ENCODE measurements around the gene ZNF579. TPM values are rescaled to one million over a fixed set of nuclear protein-coding genes. Genes with fewer than 3 reads are reported as not detected.

The ZNF579 gene
- total and polyA plus RNA-seq, 9 of the 15 experiments (the other 6 are each of a cell fraction or from before 2014, with no cell fraction given) = 0.06 to 15.9 (median 1.6) TPM

DNA sequence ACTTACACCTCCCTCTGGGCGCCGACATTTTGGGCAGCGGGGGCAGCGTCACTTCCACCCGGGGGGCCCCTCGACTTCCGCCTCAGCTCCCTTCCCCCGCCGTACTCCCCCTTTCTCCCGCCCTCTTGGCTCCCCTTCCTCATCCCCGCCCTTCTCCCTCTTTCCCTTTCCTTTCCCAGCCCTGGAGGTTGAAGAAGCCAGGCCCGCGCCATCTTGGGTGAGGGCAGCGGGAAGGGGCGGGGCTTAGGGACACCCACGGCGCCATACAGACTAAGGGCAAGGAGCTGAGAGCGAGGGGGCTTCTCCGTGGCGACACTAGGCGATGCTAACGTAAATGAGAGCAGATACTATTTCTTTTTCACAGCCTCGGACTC is 18.8 kb upstream of the ZNF579 start, which contains the start of gene FIZ1 (continued):
- TF ChIP-seq, protein P1, sequence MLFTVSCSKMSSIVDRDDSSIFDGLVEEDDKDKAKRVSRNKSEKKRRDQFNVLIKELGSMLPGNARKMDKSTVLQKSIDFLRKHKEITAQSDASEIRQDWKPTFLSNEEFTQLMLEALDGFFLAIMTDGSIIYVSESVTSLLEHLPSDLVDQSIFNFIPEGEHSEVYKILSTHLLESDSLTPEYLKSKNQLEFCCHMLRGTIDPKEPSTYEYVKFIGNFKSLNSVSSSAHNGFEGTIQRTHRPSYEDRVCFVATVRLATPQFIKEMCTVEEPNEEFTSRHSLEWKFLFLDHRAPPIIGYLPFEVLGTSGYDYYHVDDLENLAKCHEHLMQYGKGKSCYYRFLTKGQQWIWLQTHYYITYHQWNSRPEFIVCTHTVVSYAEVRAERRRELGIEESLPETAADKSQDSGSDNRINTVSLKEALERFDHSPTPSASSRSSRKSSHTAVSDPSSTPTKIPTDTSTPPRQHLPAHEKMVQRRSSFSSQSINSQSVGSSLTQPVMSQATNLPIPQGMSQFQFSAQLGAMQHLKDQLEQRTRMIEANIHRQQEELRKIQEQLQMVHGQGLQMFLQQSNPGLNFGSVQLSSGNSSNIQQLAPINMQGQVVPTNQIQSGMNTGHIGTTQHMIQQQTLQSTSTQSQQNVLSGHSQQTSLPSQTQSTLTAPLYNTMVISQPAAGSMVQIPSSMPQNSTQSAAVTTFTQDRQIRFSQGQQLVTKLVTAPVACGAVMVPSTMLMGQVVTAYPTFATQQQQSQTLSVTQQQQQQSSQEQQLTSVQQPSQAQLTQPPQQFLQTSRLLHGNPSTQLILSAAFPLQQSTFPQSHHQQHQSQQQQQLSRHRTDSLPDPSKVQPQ (CRISPR knock-in tag; IDR thresholded peaks at IDR 0.05; ENCODE audit: borderline replicate concordance) = no peak
- TF ChIP-seq TCF7L2 (IDR thresholded peaks at IDR 0.05; ENCODE audit: low read depth, low read length) = peak; percentile 5; the same call in 1 of the 2 replicates
- TF ChIP-seq, protein P2, sequence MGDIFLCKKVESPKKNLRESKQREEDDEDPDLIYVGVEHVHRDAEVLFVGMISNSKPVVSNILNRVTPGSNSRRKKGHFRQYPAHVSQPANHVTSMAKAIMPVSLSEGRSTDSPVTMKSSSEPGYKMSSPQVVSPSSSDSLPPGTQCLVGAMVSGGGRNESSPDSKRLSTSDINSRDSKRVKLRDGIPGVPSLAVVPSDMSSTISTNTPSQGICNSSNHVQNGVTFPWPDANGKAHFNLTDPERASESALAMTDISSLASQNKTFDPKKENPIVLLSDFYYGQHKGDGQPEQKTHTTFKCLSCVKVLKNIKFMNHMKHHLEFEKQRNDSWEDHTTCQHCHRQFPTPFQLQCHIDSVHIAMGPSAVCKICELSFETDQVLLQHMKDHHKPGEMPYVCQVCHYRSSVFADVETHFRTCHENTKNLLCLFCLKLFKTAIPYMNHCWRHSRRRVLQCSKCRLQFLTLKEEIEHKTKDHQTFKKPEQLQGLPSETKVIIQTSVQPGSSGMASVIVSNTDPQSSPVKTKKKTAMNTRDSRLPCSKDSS (IDR thresholded peaks at IDR 0.05; ENCODE audit: low read depth, partially characterized antibody) = no peak
- no peak for TF ChIP-seq TBP (optimal IDR thresholded peaks at IDR 0.05; ENCODE audit: low read depth, low read length)
- TF ChIP-seq, protein P3, sequence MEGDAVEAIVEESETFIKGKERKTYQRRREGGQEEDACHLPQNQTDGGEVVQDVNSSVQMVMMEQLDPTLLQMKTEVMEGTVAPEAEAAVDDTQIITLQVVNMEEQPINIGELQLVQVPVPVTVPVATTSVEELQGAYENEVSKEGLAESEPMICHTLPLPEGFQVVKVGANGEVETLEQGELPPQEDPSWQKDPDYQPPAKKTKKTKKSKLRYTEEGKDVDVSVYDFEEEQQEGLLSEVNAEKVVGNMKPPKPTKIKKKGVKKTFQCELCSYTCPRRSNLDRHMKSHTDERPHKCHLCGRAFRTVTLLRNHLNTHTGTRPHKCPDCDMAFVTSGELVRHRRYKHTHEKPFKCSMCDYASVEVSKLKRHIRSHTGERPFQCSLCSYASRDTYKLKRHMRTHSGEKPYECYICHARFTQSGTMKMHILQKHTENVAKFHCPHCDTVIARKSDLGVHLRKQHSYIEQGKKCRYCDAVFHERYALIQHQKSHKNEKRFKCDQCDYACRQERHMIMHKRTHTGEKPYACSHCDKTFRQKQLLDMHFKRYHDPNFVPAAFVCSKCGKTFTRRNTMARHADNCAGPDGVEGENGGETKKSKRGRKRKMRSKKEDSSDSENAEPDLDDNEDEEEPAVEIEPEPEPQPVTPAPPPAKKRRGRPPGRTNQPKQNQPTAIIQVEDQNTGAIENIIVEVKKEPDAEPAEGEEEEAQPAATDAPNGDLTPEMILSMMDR (IDR thresholded peaks at IDR 0.05 in 2 of 3, conservative IDR thresholded peaks at IDR 0.05 in 1 of 3; ENCODE audit: insufficient read depth in 2 of 3, low read depth in 1 of 3, low read length in 3 of 3) = no peak
- no peak for TF ChIP-seq HMG20B (CRISPR knock-in tag; IDR thresholded peaks at IDR 0.05)
- no peak for TF ChIP-seq IRF2 (CRISPR knock-in tag; IDR thresholded peaks at IDR 0.05)
- TF ChIP-seq, protein P4, sequence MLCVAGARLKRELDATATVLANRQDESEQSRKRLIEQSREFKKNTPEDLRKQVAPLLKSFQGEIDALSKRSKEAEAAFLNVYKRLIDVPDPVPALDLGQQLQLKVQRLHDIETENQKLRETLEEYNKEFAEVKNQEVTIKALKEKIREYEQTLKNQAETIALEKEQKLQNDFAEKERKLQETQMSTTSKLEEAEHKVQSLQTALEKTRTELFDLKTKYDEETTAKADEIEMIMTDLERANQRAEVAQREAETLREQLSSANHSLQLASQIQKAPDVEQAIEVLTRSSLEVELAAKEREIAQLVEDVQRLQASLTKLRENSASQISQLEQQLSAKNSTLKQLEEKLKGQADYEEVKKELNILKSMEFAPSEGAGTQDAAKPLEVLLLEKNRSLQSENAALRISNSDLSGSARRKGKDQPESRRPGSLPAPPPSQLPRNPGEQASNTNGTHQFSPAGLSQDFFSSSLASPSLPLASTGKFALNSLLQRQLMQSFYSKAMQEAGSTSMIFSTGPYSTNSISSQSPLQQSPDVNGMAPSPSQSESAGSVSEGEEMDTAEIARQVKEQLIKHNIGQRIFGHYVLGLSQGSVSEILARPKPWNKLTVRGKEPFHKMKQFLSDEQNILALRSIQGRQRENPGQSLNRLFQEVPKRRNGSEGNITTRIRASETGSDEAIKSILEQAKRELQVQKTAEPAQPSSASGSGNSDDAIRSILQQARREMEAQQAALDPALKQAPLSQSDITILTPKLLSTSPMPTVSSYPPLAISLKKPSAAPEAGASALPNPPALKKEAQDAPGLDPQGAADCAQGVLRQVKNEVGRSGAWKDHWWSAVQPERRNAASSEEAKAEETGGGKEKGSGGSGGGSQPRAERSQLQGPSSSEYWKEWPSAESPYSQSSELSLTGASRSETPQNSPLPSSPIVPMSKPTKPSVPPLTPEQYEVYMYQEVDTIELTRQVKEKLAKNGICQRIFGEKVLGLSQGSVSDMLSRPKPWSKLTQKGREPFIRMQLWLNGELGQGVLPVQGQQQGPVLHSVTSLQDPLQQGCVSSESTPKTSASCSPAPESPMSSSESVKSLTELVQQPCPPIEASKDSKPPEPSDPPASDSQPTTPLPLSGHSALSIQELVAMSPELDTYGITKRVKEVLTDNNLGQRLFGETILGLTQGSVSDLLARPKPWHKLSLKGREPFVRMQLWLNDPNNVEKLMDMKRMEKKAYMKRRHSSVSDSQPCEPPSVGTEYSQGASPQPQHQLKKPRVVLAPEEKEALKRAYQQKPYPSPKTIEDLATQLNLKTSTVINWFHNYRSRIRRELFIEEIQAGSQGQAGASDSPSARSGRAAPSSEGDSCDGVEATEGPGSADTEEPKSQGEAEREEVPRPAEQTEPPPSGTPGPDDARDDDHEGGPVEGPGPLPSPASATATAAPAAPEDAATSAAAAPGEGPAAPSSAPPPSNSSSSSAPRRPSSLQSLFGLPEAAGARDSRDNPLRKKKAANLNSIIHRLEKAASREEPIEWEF (CRISPR knock-in tag; IDR thresholded peaks at IDR 0.05) = no peak
- TF ChIP-seq MCM5 (IDR thresholded peaks at IDR 0.05; ENCODE audit: low read depth) = no peak
- TF ChIP-seq, protein P5, sequence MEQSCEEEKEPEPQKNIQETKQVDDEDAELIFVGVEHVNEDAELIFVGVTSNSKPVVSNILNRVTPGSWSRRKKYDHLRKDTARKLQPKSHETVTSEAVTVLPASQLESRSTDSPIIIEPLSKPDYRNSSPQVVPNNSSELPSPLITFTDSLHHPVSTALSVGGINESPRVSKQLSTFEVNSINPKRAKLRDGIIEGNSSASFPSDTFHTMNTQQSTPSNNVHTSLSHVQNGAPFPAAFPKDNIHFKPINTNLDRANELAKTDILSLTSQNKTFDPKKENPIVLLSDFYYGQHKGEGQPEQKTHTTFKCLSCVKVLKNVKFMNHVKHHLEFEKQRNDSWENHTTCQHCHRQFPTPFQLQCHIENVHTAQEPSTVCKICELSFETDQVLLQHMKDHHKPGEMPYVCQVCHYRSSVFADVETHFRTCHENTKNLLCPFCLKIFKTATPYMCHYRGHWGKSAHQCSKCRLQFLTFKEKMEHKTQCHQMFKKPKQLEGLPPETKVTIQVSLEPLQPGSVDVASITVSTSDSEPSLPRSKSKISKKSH (CRISPR knock-in tag; IDR thresholded peaks at IDR 0.05) = no peak
- TF ChIP-seq, protein P6, sequence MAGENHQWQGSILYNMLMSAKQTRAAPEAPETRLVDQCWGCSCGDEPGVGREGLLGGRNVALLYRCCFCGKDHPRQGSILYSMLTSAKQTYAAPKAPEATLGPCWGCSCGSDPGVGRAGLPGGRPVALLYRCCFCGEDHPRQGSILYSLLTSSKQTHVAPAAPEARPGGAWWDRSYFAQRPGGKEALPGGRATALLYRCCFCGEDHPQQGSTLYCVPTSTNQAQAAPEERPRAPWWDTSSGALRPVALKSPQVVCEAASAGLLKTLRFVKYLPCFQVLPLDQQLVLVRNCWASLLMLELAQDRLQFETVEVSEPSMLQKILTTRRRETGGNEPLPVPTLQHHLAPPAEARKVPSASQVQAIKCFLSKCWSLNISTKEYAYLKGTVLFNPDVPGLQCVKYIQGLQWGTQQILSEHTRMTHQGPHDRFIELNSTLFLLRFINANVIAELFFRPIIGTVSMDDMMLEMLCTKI (IDR thresholded peaks at IDR 0.05; ENCODE audit: partially characterized antibody) = no peak
- no peak for TF ChIP-seq NR4A1 (CRISPR knock-in tag; IDR thresholded peaks at IDR 0.05)
- no peak for TF ChIP-seq NR4A1 (tag; IDR thresholded peaks at IDR 0.05)
- TF ChIP-seq OTX1 (CRISPR knock-in tag; IDR thresholded peaks at IDR 0.05) = no peak

Data from K562 (cell line).